Fibroblast of skin of scalp (primary cell): Measurements from ENCODE around the gene SEPTIN2.
"Not testable (repeated sequence)": the region's sequence is repeated elsewhere in the genome, so short reads cannot be mapped to it uniquely, and the experiment has no call there.

ENCODE experiments used
- DNase-seq: peaks from one replicate; pipeline ENCODE4 v3.0.0-alpha.2; 2013

The SEPTIN2 gene

DNA sequence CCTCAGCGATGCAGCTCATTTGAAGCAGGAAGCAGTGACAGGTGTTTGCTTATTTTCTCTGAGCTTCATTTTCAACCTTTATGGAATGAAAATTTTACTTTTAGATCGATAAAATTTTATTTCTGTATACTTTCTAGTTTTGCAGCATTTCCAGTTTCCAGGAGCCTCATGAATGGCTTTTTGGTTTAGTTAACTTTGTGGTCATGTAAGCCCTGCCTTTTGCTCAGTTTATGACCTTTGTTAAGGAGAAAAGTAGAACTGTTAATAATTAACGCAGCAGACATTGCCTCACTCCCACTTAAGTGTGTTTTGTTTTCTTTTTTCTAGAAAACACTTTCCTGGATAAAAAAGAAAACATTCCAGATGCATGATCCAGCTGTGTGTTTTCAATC lies 35.9 kb downstream of the SEPTIN2 start:
- DNase-seq, result no peak

DNA sequence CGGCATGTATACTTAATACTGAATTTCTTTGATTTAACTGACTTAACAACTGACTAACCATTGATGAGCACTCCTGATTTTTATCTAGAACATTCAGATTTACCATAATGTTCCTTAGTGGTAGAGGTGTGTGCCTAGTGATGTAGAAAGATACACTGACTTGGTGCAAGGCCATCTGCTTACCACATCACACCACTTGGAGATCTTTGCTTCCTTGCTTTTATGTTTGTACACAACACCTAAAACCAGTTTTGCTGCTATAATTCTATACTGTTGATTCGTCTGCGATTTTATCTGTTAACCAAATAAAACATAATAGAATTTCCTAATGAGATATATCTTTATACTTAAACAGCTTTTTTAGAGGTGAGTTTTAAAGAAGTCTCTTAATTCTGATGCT lies 36.5 kb downstream of the SEPTIN2 start:
- DNase-seq, result no peak

GRCh38 chr2:241354668-241355658 lies 39.2 kb downstream of the SEPTIN2 start:
- peak; percentile 68 for DNase-seq

- DNase-seq, result peak; percentile 99
These were observed 40.5 kb downstream of the SEPTIN2 start, which contains the start of gene FARP2 for GRCh38 chr2:241355983-241356870. Gene FARP2 (plus strand): TSS chr2:241356285. CDS start chr2:241373108, 16,823 bp downstream.

- no peak for DNase-seq
These were observed 41.1 kb downstream of the SEPTIN2 start for GRCh38 chr2:241356871-241357260.

DNA sequence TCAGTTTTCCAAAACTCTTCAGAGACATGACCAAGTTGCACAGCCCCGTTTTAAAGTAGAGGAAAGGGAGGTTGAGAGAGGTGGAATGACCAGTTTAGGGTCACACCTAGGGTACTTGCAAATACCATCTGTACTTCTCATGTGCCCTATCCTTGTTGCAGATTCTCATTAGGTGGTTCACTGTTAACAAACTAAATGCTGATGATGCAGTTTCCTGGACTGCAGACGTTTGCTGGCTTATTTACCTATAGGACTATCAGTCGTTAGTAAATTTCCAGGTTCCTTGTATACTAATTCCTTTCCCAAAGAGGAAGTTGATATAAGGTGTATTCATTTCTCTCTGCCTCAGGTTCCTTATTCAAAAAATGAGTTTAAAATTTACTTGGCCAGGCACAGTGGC lies 41.8 kb downstream of the SEPTIN2 start:
- DNase-seq, result no peak

DNA sequence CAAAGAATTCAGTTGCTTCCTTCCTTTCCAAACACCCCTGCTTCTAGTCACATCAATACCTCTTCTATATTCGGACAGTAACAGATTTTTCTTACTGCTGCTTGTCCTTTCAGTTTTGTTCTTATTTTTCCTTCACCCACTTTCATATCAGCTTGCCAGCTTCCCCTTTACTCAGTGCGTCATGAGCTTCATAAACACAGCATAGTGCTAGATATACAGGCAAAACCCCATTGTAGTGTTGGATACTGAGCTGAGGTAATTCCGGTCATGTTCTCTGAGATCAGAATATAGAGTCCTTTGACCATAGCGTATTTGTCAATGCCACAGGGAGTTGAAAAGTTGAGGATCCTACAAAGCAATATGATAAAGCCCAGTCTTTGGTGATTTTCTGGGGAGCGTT lies 42.7 kb downstream of the SEPTIN2 start:
- DNase-seq, result no peak

DNA sequence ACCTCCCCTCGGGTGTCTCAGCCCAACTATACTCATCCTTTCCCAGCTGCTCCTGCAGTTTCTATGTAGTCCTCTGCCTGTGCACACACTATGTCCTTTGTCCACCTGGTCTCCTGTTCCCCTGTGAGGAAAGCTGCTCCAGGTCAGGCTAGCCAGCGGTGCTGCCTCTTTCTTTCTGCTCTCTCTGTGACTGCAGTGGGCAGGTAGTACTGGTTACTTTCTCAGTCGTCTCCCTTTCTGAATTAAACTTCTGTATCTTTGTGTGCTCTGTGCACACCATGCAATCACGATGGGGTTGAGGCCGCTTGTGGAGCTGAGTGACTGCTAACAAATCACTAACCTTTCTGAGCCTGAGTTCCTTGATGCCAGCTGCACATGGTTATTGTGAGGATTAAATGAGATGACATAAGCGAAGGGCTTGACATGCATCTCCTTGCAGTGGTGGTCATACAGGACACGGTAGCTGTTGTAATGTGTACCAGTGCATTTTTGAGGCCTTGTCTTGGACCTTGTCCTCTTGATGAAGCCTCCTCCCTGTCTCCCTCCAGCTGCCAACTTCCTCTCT lies 43.8 kb downstream of the SEPTIN2 start:
- no peak for DNase-seq

DNA sequence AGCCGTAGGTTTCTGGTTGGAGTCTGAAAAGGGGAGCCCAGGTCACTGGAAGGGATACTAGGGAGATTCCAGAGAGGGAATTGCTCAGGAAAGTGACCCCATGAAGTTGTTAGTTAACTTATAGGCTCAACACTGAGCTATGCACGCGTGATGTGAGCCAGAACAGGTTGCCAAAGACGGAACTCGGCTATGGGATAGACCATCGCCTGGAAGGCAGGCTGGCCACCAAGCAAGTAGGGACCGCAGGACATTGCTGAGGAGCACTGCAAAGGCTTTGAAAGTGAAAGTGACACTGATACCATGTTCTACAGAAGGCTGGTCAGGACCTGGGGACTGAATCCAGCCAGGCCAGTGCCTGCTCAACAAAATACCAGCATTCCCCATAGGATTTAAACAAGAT lies 47.7 kb downstream of the SEPTIN2 start:
- no peak for DNase-seq

- no peak for DNase-seq
These were observed 49.1 kb downstream of the SEPTIN2 start for GRCh38 chr2:241364781-241365180.

GRCh38 chr2:241366678-241367077 lies 51.0 kb downstream of the SEPTIN2 start:
- DNase-seq, result no peak

GRCh38 chr2:241368643-241369042 lies 52.9 kb downstream of the SEPTIN2 start:
- no peak for DNase-seq

- no peak for DNase-seq
These were observed 56.8 kb downstream of the SEPTIN2 start for GRCh38 chr2:241372361-241372992.

DNA sequence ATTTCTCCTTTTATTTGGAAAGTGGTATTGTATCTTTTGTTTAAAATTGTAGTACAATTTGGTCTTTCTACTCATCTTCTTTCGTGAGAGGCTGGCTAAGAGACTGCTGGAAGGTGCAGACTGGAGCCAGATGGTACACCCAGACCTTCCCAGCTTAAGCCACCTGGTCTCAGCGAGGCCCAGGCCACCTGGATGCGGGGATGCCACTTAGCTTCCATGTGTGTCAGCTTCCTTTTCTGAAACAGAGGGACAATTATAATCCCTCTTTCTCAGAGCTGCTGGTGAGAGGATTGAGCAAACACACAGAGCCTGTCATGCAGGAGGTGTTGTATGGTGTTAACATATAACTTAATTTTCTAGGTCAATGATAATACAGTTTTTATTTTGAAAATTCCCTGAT lies 57.7 kb downstream of the SEPTIN2 start:
- DNase-seq, result no peak

- not testable (repeated sequence) for DNase-seq
These were observed 58.2 kb downstream of the SEPTIN2 start for GRCh38 chr2:241373906-241374305.

DNA sequence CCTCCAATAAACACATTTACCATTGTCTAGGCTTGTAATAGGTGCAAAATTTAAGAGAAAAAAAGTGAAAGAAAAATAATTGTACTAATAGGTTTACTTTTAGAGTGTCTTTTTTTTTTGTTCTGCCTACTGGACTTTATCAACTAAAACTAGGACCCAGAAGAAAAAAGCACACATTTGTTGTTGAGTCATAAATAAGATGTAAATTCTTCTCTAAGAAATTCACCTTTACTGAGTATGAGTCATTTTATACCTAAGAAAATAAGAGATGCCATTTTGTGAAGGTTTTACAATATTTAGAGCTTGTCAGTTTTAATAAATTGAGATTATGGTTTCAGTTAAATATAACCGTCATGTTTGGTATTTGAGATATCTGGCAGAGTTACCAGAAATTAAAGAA lies 59.6 kb downstream of the SEPTIN2 start:
- no peak for DNase-seq

- DNase-seq, result peak; percentile 49
These were observed 61.1 kb downstream of the SEPTIN2 start for GRCh38 chr2:241376808-241377207.

DNA sequence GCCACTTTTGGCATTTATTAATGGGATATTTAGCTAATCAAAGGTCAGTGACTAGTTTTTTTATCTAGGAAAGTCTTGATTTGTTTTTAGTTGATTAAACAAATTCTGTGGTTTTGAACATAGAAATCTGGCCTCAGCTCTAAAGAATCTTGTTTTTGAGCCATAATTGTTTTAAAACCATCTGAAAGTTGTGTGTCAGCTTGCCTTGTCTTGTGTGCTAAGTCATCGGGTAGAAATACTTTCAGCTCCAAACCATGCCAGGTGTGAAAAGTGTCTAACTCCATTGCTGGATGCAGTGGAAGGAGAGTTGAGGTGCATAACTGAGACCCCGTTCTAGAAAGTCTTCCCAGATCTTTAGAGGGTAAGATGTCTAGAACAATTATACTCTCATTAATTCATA lies 63.1 kb downstream of the SEPTIN2 start:
- DNase-seq, result peak; percentile 27

GRCh38 chr2:241379481-241380480 lies 64.1 kb downstream of the SEPTIN2 start:
- peak; percentile 88 for DNase-seq

DNA sequence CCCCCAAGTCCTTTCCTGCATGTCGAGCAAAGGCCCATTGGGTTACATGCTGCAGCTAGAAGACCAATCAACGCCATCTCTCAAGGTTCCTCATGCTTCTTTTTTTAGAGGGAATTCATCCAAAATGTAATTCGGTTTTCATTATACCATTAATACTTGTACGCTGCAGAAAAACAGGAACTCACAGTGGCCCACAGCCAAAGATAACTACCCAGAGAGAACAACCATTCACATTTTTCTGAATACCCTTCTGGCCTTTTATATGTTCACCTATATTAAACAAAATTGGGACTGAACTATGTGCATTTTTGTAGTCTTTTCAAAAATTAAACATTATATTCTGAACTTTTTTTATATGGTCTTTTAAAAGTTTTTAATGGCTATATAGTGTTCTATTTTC lies 66.1 kb downstream of the SEPTIN2 start:
- DNase-seq, result no peak

GRCh38 chr2:241385450-241385849 lies 69.7 kb downstream of the SEPTIN2 start:
- not testable (repeated sequence) for DNase-seq
